ENCODE measurements around the gene LMAN2. TPM values are rescaled to one million over a fixed set of nuclear protein-coding genes. Genes with fewer than 3 reads are reported as not detected.

LMAN2 gene
- total RNA-seq, result 100 to 1,000 TPM; 137 to 185 TPM

GRCh38 chr5:177351392-177352329, at the start of gene LMAN2:
LMAN2 (minus strand) TSS chr5:177351668; CDS start chr5:177351647, 21 bp downstream.
- Histone ChIP-seq H3K27ac (peak within 1 kb of the TSS; percentile 94), H3K36me3 (no peaks in the 10 kb centered on the region), H3K9ac (ENCODE audit: low read depth in 2 of 2, low read length in 2 of 2) (peak within 1 kb of the TSS; percentile 74 to 93), H3K27me3 (no peaks in the 10 kb centered on the region), H3K4me3 (peak within 1 kb of the TSS; percentile 87), H3K4me1 (peaks cover 10% of the 10 kb centered on the region), H3K9me3 (no peaks in the 10 kb centered on the region)
- DNase-seq, result peak; percentile 97
- intact Hi-C loops (cut with DNase I), result no loop called here
- TF ChIP-seq CTCF (IDR thresholded peaks at IDR 0.05), result no peak

GRCh38 chr5:177399997-177400868, 48.8 kb upstream of the LMAN2 start, which contains the start of gene PFN3:
PFN3 (minus strand) TSS chr5:177400661; CDS start chr5:177400576, 85 bp downstream.
- H3K27ac ChIP-seq, result no peak within 1 kb of the TSS
- intact Hi-C loops (cut with DNase I), result no loop called here
- peak; percentile 86 for DNase-seq
- TF ChIP-seq CTCF (IDR thresholded peaks at IDR 0.05), result no peak
- H3K9me3 ChIP-seq, result no peaks in the 10 kb centered on the region
- H3K4me3 ChIP-seq, result no peak within 1 kb of the TSS
- H3K36me3 ChIP-seq, result no peaks in the 10 kb centered on the region
- H3K27me3 ChIP-seq, result peaks cover 10% of the 10 kb centered on the region
- peak within 1 kb of the TSS in 1 of 2 donors; percentile 64 for H3K9ac ChIP-seq (ENCODE audit: low read depth in 2 of 2, low read length in 2 of 2)
- H3K4me1 ChIP-seq, result peaks cover 29% of the 10 kb centered on the region

GRCh38 chr5:177397875-177398390, 46.5 kb upstream of the LMAN2 start:
- intact Hi-C loops (cut with DNase I), result no loop called here
- Histone ChIP-seq H3K36me3 (no peaks in the 10 kb centered on the region), H3K27ac (no peak overlapping the region), H3K4me1 (peaks cover 15% of the 10 kb centered on the region), H3K9me3 (no peaks in the 10 kb centered on the region), H3K9ac (ENCODE audit: low read depth in 2 of 2, low read length in 2 of 2) (no peak overlapping the region), H3K4me3 (no peak overlapping the region), H3K27me3 (peaks cover 10% of the 10 kb centered on the region)
- no peak for TF ChIP-seq CTCF (IDR thresholded peaks at IDR 0.05)
- no peak for DNase-seq

- no peaks in the 10 kb centered on the region for H3K9me3 ChIP-seq
- peaks cover 5% of the 10 kb centered on the region for H3K4me1 ChIP-seq
- peaks cover 10% of the 10 kb centered on the region for H3K27me3 ChIP-seq
- TF ChIP-seq CTCF (IDR thresholded peaks at IDR 0.05), result no peak
- DNase-seq, result no peak
- no peak overlapping the region for H3K9ac ChIP-seq (ENCODE audit: low read depth in 2 of 2, low read length in 2 of 2)
- intact Hi-C loops (cut with DNase I), result no loop called here
- H3K27ac ChIP-seq, result no peak overlapping the region
- H3K36me3 ChIP-seq, result no peaks in the 10 kb centered on the region
- no peak overlapping the region for H3K4me3 ChIP-seq
These were observed 45.3 kb upstream of the LMAN2 start for GRCh38 chr5:177396807-177397206.

- Histone ChIP-seq H3K27ac (no peak overlapping the region), H3K9me3 (no peaks in the 10 kb centered on the region), H3K4me1 (peaks cover 5% of the 10 kb centered on the region), H3K27me3 (peaks cover 6% of the 10 kb centered on the region), H3K9ac (ENCODE audit: low read depth in 2 of 2, low read length in 2 of 2) (no peak overlapping the region), H3K4me3 (no peak overlapping the region), H3K36me3 (no peaks in the 10 kb centered on the region)
- intact Hi-C loops (cut with DNase I), result no loop called here
- TF ChIP-seq CTCF (IDR thresholded peaks at IDR 0.05), result no peak
- no peak for DNase-seq
These were observed 44.6 kb upstream of the LMAN2 start for GRCh38 chr5:177396078-177396477.
